RCC 7860 (cell line): Measurements from ENCODE around the gene FAM53B.
"Not testable (repeated sequence)": the region's sequence is repeated elsewhere in the genome, so short reads cannot be mapped to it uniquely, and the experiment has no call there.

Experiments
- DNase-seq: peaks from one replicate; pipeline ENCODE4 v3.0.0-alpha.2; 2015; ENCODE audit warnings: low spot score
- FAIRE-seq: peaks from 2 replicates; lab custom pipeline; 2012; peaks lifted over from hg19 to GRCh38; lab: Jason Lieb, UNC

The FAM53B gene

DNA sequence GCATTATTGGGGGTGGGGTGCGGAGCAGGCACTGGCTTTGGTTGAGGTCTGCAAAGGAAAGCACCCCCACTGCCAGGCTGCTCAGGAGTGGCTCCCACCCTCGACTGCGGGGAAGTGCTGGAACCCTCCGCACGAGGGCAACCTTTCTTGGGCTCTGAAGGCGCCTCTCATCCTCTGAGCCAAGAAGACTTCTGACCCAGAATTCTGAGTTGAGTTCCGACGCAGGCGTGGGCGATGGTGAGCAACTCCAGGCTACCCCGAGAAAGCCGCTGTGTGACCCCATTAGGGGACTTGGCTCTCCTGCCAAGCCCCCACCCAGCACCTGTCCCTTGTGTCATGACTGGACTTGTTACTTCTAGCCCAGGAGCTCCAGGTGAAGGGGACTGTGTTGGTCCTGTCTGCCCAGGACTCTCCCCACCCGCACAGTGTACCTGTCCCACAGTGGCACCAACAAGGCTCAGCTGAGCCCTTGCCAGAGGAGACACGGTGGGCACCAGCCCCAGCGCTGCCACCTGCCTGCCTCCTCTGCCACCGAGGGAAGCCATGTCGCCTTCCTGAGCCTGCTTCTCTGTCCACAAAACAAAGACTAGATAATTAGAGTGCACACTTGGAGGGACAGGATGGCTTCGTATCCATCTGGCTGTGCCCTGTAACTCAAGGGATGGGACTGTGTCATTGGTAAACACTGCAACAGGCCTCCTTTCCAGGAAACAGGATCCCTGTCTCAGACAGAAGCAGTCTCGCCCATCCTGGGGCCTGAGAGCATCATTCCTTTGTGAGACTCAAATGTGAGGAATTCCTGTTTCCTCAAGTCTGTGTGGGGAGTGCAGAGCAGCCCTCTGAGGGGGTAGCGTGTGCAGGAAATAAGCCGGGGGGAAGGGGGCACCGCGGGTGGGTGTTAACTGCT is 153.7 kb downstream of the FAM53B start:
- no peak for DNase-seq
- FAIRE-seq, result no peak

DNA sequence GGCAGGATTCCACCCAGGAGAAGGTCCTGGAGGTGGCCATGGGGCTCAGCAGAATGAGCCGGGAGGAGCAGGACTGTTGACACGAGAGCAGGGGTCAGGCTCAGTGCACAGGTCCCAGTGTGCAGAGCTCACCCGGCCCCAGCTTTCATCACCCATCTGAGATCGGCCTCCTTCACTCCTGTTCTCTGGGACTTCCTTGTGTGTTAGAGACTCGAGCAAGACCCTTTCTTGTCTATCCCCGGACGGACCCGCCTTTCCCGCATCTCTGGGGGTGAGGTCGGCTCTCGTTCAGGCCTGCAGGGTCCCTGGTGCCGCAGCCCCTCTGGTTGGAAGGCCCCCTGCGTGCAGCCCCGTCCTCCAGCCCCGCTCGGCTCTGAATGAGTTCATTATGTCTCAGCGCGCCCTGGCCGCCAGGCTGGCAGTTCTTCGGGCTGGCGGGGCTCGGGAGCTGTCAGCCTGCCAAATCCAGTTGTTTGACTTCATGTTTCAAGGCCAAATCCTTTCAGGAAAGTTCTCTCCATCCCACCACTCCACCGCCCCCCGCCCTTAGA is 154.6 kb downstream of the FAM53B start:
- FAIRE-seq (no peak), DNase-seq (no peak)

DNA sequence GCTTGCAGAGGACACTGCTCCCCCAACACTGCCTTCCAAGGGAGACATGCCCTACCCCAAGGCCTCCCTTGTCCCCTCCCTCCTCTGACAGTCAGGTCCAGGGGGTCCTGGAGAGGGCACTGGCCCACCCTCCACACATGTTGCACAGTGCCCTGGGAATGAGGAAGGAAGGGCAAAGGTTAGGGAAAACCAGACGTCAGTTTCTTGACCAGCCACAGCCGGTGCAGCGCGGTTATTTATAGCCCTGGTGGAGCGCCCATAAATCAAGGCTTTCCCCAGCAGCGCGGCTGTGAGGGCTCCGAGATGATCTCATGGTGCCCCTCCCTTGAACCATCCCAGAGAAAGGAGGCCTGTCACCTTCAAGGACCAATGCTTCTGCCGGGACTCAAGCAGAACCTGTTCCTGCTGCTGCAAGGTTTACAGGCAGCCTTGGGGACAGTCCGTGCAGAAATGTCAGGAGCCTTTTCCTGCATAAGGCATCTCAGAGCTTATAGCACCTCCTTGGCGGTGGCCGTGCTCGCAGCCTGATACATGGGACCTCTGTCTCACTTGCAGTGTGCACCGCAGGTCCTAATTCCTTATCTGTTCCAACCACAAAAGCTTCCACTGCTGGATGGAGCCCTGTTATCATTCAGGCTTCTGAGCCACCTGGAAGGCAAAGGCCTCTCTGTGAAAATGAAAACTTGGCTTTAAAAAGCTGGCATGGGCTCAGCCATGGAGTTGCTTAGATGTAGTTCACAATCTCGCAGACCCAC is 155.3 kb downstream of the FAM53B start:
- peak; percentile 18 for DNase-seq

DNA sequence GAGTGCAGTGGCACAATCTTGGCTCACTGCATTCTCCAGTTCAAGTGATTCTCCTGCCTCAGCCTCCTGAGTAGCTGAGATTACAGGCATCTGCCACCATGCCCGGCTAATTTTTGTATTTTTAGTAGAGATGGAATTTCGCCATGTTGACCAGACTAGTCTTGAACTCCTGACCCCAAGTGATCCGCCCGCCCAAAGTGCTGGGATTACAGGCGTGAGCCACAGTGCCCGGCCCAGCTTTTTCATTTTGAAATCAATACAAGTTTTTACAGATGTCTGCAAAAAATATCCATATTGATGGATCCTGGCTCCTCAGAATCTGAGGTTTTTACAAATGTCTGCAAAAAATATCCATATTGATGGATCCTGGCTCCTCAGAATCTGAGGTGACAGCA is 155.8 kb downstream of the FAM53B start:
- FAIRE-seq, DNase-seq: not testable (repeated sequence)

More for the DNA sequence above, 155.3 kb downstream of the FAM53B start:
- no peak for FAIRE-seq

DNA sequence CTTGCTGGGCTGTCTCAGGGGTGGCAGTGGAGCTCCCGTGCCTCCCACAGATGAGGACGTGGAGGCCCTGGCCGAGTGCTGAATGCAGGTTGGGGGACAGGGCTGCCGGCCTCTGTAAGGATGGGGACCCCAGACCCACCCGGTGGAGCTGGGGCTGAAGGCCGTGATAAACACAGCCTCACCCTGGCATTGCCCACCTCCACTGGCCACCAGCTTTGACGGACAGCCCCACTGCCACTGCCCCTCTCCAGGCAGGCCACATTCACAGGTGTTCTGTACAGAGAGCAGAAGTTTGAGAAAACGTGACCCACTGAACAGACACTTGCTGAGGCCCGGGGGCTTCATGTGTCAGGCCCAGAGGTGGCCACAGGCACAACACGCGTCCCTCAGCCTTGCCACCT is 156.4 kb downstream of the FAM53B start:
- DNase-seq (no peak), FAIRE-seq (no peak)

DNA sequence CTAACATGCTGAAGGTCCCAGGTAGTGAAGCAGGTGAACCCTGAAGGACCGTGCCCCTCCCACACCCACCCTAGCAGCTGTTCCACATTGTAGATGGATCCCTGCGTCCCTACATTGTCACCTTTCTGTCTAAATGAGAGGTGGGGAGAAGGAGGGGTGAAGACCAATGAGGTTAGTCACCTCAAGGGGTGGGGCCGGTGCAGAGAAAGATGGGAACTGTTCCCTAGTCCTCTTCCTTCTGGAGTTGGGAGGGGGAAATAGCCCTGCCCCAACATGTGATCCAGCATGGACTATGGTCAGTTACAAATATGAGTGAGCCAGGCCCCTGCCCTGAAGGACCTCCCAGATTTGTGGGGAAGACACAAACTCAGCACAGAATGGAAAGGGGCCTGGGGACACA is 158.0 kb downstream of the FAM53B start:
- FAIRE-seq, result no peak
- DNase-seq, result no peak

DNA sequence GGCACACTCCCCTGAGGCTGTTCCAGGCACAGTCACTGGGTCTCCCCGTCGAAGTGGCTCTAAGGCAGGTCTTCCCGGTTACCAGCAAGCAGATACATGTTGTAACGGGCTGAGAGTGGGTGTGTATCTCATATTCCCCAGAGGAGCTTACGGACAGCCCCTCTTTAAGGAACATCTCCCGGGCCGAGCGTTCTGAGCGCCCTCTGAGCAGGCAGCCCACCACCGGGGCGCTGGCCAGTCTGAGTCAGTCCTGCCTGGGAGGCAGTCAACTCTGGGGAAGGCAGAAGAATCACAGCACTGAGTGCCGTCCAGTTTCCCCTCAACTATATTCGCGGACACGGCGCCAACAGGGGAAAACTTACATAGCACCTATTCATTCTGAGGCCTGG is 165.2 kb downstream of the FAM53B start:
- no peak for DNase-seq
- no peak for FAIRE-seq

DNA sequence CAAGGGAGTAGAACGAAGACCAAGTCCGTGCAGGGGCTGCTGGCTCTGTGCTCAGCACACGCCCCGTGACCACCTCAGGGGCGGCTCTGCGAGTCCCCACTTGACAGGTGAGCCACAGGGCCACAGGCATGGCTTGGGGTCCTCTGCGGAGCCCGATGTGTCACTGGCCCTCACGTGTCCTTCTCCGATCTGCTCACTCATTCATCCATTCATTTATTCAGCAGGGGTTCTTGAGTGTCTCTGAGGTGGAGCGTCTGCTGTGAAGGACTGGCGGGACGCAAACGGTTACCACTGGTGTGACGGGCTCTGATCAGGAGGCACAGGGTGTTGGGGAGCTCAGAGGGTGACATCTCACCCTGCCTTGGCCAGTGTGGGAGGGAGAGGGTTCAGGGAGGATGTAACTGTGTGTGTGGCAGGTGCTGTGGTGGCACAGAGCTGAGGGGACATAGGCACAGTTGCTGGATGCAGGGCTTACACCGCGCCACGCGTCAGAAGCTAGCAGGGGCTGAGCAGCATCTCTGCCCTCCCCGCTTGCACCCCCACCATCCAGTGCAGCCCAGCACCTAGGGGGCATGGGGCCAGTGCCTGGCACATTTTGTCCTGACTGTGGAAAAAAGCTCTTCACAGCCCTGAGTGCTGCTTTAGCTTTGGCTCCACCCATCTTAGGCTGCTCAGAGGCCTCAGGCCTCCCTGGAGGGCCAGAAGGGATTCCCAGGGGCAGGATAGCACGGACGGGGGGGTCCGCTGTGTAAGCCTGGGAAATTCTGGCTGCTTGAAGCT is 165.8 kb downstream of the FAM53B start:
- no peak for DNase-seq
- no peak for FAIRE-seq

DNA sequence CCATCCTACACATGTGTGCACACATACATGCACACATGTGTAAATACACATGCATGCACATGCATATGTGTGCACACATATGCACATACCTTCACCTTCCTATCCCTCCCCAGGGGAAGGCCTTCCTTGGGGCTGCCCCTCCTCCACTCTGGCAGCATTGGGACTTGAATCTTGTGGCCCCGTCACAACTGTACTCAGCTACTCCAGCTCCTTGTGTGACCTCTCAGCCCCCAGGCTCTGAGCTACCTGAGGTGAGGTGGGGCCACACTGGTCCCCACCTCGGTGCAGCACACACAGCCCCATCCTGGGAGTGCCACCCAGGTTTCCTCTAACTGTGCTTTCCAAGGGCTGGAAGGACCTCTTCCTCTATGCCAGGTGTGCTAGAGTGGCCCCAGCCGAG is 166.5 kb downstream of the FAM53B start:
- no peak for FAIRE-seq
- DNase-seq, result no peak

DNA sequence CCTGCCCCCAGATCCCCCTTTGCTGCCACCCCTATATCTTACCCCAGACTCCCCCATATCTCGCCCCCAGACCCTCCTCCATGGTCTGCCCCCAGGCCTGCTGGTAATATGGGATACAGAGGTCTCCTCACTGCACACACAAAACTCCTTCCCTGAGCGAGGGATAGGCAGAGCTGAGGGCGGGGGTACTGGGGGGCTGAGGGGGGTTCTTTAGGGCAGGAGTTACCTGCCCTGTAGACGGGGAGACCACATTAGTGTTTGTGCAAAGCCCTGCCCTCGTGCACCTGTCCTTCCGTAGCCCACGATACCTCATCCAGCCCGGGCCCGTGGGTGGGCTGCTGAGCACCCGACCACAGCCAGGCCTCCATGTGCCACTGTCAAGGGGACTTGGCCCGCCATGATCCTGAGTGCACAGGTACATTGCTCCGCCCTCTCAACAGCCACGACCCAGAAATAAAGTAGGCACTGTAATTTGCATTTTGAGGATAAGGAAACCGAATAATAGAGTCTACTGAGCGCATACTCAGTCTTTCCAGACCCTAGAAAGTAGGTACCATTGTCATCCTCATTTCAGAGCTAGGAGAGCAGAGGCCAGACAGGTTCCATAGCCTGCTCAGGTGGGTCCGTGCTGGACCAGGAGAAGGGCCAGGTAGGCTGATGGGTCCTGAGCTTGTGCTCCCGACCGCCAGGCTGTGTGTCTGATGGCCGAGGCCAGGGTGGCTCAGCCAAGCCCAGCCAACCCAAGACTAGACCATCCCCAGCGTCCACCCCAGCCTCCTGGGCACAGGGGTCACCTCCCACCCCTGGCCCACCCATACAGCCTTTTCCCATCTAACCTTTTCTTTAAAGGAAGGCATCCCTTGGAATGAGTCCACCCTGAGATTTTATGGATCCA is 167.4 kb downstream of the FAM53B start:
- DNase-seq, result no peak
- FAIRE-seq, result no peak

DNA sequence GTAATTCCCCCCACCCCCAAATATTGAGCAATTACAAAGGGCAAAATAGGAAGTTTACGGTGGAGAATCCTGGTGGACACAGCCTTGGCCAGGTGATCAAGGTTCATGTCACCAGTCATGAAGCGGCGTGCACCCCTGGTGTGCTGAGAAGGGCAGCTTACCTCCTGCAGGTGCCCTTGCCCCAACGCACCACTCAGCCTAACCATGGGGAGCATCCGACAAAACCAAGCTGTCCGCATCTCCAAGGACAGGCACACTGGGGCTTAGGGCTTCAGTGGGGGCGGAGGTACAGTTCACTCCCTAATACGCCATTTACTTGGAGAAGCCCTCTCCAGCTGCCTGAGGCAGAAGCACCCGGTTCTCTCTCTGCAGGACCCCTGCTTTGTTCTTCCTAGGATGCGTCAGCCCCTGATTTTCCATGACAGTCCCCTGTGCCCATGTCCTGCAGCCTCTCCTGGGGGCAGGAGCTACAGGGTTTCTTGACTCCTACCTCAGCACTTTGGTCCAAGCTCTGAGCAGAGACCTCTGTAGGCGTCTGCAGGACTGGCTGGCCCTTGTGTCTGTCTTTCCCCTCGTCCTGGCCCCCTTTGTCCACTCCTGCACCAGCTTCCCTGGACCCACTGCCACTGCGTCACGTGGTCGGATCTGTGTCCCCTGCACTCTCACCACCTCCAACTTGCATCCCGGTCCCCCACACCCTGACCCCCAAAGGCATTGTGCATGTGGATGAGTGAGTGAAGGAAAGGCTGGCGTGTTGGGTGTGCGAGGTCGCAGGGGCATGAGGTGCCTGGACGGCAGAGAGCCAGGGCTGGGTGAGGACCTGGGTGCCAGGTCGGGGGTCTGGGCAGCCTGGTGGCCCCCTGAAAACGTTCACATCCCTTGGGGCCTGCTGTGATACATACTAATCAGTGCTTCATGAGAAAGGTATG is 168.8 kb downstream of the FAM53B start:
- FAIRE-seq, result no peak
- DNase-seq, result no peak

DNA sequence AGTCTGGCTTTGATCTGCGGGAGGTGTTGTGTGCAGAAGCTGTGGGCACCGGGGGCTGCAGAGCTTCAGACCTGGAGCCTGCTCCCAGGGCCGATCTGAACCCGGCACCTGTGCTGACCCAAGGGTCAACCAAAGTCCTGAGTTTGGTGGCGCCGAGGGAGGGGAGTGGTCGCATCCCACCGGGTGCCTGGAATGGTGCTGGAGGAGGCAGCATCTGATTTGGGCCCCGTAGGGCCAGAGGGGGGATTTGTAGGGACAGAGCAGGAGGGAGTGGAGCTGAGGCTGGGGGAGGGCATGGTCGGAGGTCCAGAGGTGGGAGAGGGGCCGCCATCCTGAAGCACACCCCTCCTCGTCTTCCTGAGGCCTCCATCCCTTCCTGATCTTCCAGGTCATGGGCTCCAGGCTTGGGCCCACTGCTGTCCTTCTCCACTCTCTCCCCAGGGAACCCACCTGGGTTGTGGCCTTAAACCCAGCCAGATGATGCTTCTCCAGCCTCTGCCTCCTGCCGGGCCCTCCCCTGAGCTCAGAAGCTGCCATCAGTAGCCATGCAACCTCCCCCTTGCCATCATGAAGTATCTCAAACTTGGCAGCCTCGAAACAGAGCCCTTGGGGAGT is 169.6 kb downstream of the FAM53B start:
- DNase-seq (no peak), FAIRE-seq (no peak)

DNA sequence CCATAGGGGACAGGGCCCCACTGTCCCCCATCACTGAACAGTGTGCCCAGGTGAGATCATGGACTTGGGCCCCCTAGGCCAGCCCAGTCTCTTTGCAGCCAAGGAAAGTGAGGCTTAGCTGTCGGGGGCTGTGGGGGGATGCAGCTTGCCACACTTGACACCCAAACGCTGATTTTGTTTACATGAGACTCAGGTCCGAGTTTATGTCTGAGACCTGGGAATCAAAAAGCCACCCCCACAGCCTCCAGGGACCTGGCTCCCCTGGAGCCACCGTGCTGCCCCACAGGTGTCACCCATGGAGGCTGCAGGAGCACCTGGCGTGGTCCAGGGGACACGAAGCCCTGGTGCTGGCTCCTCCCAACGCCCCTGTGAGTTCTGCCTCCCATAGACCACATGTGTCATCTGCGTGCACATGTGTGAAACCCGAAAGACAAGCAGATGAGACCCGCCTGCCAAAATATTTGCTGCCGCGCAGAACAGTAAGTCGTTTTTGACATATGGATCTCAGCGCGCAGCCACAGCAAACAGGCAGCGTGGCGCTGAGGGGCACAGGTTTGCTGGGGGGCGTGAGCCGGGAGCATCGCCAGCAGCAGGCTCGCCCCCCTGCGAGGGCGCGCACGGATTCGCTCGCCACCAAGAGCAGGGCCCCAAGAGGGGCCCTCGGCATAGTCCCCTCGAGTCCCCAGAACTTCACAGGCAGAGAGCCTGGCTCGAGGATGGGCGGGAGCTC is 170.3 kb downstream of the FAM53B start:
- FAIRE-seq (no peak), DNase-seq (no peak)

DNA sequence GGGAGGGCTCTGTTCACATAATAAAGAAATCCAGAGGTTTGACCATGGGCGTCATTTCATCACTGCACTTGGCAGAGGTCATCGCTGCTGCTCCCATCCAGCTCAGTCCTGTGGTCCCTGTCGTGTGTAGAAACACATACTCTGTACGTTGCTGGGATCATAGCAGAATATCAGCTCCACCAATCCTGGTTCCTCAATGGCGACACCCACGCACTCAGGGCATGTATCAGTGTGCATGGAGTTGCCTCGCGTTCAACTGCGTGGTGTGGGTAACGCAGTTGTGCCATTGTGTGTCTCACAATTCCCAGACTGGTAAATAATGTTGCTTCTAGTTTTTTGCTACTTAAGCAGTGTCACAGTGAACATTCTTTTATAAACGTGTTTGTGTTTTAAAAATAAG is 171.4 kb downstream of the FAM53B start:
- DNase-seq (no peak), FAIRE-seq (no peak)

DNA sequence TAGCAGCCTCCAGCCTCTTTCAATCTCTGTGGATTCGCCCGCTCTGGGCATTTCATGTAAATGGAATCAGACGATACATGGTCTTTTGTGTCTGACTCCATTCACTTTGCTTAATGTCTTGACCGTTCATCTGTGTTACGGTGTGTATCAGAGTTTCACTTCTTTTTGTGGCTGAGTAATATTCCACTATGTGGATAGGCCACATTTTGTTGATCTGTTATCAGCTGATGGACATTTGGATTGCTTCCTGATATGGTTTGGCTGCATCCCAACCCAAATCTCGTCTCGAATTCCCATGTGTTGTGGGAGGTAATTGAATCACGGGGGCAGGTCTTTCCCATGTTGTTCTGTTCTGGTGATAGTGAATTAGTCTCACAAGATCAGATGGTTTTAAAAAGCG is 173.5 kb downstream of the FAM53B start:
- FAIRE-seq (no peak), DNase-seq (no peak)

DNA sequence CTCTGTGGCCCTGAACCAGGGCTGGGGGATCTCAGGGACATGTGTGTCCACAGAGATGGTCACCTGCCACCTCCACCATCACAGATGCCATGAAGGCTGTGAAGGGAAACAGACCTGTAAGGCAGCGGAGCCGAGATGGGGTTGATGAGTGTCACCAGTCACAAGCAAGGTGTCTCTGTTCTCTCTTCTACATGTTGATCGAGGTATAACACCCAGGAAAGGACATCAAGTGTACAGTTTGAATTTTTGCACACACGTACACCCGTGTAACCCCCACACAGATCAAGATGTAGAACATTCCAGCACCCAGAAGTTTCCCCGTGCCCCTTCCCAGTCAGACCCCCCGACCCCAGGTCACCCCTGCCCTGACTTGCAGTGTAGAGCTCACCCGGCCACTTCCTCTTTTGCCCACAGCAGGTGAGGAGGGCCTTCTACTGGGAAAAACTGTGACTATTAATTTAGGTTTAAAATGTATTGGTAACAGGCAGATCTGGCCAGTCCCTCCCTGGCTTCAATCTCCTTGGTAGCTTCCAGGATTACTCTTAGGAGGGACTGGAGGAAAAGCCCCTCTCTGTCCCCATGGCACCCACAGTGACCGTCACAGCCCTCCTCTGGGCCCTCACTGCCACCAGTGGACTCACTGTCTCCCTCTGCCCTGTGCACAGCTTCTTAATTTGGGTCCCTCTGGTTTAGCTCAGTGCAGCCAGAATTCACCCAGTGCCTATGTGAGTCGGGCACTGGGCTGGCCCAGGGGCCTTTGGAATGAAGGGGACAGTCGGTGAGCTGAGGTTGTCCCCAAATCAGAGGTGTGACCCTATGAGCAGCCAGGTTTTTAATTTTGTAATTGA is 174.3 kb downstream of the FAM53B start:
- no peak for FAIRE-seq
- no peak for DNase-seq
